Esophagus squamous epithelium (tissue), 4 donors: ENCODE data around the gene MIOS.

Experiments used
- CTCF ChIP-seq, 6 experiments: fragments of 450-650 bp in 4 of 6; fragments of 200-600 bp in 2 of 6; sonication (generic) in 2 of 6; IDR thresholded peaks; one replicate each; pipeline ENCODE4 v1.5.1; 2016 to 2019; ENCODE audit warnings: antibody characterized with exemption in 6 of 6, mild to moderate bottlenecking in 4 of 6, moderate library complexity in 4 of 6
- POLR2A ChIP-seq, 4 donors: fragments of 450-650 bp; IDR thresholded peaks; one replicate each; pipeline ENCODE4 v1.6.1; 2017; ENCODE audit warnings: antibody characterized with exemption in 4 of 4, mild to moderate bottlenecking in 4 of 4, moderate library complexity in 3 of 4

DNA sequence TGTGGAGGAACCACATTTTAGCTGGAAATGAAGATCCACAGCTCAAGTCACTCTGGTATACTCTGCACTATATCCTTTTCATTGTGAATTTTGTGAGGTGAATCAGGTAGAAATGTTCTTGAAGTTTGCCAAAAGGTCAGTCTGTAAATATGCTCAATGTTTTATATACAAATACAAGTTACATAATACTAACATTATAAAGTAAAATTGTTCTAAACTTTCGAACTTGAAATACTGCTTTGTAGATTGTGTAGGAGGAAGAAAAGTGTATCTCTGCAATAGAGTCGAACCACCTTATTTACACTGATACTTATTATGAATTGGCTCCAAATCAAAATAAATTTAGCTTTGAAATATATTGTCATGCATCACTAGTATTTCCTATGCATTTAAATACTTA is 7.0 kb downstream of the MIOS start:
- TF ChIP-seq CTCF (IDR thresholded peaks at IDR 0.05) (no peak), POLR2A (IDR thresholded peaks at IDR 0.05) (no peak)
